T-helper 22 cell (primary cell): ENCODE results near the gene MACIR.

ENCODE experiments used
- DNase-seq: peaks from one replicate; pipeline ENCODE4 v3.0.0-alpha.2; 2020; ENCODE audit warnings: low read depth

Gene MACIR

GRCh38 chr5:103291606-103292005 lies 33.0 kb downstream of the MACIR start:
- DNase-seq: no peak

- no peak for DNase-seq
Measured at GRCh38 chr5:103293099-103293498, 34.5 kb downstream of the MACIR start.

GRCh38 chr5:103293719-103294118 lies 35.2 kb downstream of the MACIR start:
- no peak for DNase-seq

GRCh38 chr5:103294906-103295305 lies 36.3 kb downstream of the MACIR start:
- no peak for DNase-seq

GRCh38 chr5:103295424-103295823 lies 36.9 kb downstream of the MACIR start:
- no peak for DNase-seq

GRCh38 chr5:103295871-103296270 lies 37.3 kb downstream of the MACIR start:
- no peak for DNase-seq

GRCh38 chr5:103298117-103298516 lies 39.6 kb downstream of the MACIR start:
- DNase-seq: no peak

- no peak for DNase-seq
Measured at GRCh38 chr5:103298607-103299188, 40.1 kb downstream of the MACIR start.

- DNase-seq: no peak
Measured at GRCh38 chr5:103305809-103306208, 47.2 kb downstream of the MACIR start.

- DNase-seq: no peak
Measured at GRCh38 chr5:103307470-103307869, 48.9 kb downstream of the MACIR start.

GRCh38 chr5:103308774-103309173 lies 50.2 kb downstream of the MACIR start:
- DNase-seq: no peak

- no peak for DNase-seq
Measured at GRCh38 chr5:103313056-103313455, 54.5 kb downstream of the MACIR start.

GRCh38 chr5:103315455-103315854 lies 56.9 kb downstream of the MACIR start:
- DNase-seq: no peak

GRCh38 chr5:103327451-103327850 lies 68.9 kb downstream of the MACIR start:
- no peak for DNase-seq

- DNase-seq: no peak
Measured at GRCh38 chr5:103327893-103328292, 69.3 kb downstream of the MACIR start.
